T-helper 1 cell treated with Interleukin-12 subunit alpha and Interleukin-12 subunit beta and Interleukin-4 antibody, amounts not matched to agents 30 ng/mL and 1 ng/mL, for 36 hours (primary cell): ENCODE data around the gene RNF213. TPM values are rescaled to one million over a fixed set of nuclear protein-coding genes. Genes with fewer than 3 reads are reported as not detected.
"Not testable (repeated sequence)": the region's sequence is repeated elsewhere in the genome, so short reads cannot be mapped to it uniquely, and the experiment has no call there.

Source experiments
- intact Hi-C: fragments of 100-400 bp; cut with micrococcal nuclease; formaldehyde crosslinking; loops from one replicate; pipeline ENCODE4 v1.15.1; 2024
- total RNA-seq: library from RNA; stranded (reverse); gene quantifications from 2 replicates; pipeline ENCODE4 v1.2.3, GENCODE V29; 2022

Gene RNF213
- total RNA-seq, 1 donor from 2014 or later, result 1,329 TPM

DNA sequence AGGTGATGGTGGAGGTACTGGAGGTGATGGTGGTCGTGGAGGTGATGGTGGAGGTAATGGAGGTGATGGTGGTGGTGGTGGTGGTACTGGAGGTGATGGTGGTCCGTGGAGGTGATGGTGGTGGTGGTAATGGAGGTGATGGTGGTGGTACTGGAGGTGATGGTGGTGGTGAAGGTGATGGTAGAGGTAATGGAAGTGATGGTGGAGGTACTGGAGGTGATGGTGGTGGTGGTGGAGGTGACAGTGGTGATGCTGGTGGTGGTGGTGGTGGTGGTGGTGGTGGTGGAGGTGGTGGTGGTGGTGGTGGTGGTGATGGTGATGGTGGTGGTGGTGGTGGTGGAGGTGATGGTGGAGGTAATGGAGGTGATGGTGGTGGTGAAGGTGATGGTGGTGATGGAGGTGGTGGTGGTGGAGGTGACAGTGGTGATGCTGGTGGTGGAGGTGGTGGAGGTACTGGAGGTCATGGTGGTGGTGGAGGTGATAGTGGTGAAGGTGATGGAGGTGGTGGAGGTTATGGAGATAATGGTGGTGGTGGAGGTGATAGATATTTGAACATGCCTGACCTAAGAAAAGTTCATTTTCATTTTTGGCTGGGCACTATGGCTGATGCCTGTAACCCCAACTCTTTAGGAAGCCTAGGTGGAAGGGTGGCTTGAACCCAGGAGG is 55.0 kb downstream of the RNF213 start:
- intact Hi-C loops, result no loop called here

DNA sequence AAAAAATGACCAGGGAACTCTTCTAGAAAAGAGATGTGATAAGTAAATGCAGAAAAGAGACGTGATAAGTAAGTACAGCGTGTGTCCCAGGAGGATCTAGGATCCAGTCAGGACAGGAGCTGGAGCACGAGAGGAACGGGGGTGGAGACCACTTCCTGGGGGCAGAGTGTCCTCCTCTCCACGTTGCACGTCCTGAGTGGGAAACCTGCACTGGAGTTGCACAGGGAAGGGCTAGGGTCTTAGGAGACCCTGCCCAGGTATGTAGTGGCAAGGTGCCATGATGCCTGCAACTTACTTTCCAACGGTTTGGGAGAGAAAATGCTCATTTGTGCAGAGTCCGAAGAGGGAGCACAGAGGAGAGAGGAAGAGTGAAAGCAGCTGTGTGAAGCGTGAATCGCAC is 55.8 kb downstream of the RNF213 start:
- intact Hi-C loops, result no loop called here

DNA sequence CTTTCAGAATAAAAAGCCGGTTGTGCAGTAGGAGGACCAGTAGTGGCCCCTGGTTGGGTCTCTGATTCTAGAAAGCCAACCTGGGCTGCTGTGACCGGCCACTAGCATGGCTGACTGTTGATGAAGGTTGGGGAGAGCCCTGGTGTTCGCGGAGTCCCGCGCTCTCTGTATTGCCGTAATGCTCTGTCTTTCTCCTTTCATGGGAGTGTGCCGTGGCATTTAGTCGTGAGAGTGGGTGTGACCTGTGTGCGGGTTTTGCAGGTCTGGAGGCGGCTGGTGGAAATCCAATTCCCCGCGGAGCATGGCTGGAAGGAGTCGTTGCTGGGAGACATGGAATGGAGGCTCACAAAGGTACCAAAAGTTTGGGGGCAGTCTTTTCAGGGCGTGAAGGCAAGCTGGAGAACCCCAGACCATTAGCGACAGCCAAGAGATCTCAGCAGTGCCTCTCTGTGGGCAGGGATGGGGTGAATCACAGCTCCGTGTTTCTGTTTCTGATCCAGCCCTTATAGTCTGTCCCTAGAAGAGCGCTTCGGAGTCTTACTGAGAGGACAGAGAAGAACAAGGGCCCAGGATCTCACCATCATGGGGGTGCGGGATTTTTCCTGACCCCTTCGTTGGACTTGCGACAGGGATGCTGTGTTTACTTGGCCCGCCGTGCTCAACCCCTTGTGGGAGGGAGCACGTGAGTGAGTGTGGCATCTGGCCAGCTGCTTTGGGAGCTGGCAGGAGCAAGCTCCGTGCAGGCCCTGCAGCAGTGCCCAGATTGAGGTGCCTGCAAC is 56.5 kb downstream of the RNF213 start:
- intact Hi-C loops, result no loop called here

DNA sequence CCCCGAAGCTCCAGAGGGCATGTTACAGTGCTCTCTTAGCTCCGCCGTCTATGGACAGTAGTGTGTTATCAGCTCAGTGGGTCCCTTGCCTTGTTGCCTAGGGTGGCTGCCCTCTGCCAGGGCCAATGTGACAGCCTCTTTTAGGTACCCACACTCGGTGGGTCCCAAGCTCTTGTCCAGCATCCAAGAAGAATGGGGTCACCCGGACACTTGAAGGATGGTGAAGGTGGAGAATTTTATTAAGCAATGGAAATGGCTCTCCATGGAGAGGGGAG is 57.0 kb downstream of the RNF213 start:
- intact Hi-C loops, result no loop called here

DNA sequence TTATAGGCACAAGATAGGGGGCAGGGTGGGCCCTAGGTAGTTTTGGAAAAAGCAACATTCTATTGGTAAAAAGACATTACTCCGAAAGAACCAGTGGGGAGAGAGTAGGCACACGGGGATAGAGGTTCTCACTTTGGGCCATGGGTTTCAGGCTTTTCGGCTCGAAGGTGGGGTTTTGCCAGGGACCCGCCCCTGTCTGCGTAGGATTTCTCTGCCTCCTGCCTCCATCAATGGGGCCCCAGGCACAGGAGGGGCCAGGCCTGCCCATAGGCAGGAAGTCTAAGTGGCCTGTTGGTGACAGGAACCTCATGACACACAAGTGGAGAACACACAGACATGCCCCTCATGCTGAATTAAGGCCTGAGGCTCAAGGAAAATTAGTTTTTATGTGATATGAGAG is 57.5 kb downstream of the RNF213 start:
- intact Hi-C loops, result no loop called here

DNA sequence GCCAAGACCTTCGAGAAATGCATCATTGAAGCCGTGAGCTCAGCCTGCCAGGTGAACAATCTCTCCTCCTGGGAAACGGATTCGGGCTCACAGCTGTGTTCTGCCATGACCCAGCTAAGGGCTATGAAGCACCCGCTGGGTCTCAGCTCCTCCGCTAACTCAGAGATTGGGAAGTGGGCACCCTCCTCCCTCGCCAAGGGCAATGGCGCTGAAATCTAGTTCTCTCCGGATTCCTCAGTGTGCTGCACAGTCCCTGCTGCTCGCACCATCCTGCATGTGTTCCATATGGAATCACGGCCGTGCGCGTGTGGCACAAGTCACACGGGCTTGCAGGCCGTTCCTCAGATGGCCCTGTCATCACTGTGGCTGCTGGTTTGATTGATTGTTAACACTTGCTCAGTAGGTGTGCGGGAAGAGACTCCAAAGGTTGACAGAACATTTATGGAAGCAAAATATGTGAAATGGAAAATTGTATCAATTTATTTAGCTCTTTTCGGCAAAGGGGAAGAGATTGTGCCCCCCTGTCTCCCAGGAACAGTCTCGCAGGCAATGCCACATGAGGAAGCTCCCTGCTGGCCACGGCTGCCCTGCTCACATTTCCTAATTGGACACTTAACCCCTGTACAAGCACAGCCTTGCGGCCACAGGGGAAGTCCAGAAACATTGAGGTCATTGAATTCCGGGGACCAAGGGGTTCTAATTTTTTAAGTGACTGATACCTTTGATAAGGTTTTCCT is 58.8 kb downstream of the RNF213 start:
- intact Hi-C loops, result no loop called here

DNA sequence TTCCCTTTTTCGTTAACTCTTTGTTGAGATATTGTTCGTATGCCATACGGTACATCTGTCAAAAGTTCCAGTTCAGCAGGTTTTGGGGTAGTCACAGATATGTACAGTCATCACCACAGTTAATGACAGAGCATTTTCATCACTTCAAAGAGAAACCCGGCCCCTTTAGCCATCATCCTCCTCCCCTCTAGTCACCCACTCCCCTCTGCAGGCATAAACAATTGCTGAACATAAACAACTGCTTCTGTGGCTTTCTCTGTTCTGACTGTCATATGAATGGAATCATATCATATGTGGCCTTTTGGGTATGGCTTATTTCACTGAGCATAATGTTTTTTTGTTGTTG is 59.3 kb downstream of the RNF213 start:
- intact Hi-C loops, result no loop called here

DNA sequence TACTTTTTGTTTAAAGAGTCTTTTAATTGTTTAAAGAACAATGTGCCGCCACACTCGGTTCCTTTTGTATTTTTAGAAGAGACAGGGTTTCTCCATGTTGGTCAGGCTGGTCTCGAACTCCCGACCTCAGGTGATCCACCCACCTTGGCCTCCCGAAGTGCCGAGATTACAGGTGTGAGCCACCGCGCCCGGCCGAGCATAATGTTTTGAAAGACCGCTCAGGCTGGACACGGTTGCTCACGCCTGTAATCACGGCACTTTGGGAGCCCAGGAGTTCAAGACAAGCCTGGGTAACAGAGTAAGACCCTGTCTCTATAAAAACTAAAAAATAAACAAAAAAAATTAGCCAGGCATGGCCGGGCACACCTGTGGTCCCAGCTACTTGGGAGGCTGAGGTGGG is 59.8 kb downstream of the RNF213 start:
- intact Hi-C loops, result no loop called here

DNA sequence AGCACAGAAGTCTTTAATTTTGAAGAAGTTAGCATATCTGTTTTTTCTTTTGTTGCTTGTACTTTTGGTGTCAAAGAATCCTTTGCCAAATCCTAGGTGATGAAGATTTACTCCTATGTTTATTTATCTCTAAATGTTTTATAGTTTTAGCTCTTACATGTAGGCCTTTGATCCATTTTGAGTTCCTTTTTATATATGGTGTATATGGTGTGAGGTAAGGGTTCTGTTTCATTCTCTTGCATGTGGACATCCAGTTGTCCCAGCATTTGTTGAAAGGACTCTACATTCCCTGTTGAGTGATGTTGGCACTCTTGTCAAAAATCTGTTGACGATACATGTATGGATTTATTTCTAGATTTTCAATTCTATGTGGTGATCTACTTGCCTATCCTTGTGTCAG is 62.2 kb downstream of the RNF213 start:
- intact Hi-C loops, result no loop called here

DNA sequence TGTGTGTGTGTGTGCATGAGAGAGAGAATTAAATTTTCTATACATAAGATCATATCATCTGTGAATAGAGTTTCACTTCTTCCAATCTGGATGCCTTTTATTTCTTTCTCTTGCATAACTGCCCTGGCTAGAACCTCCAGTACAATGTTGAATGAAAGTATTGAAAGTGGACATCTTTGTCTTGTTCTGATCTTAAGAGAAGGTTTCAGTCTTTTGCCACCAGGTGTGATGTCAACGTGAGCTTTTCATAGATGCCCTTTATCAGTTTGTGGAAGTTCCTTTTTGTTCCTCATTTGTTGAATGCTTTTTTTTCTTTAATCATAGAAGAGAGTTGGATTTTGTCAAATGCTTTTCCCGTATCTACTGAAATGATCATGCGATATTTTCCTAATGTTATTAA is 63.3 kb downstream of the RNF213 start:
- intact Hi-C loops, result no loop called here

DNA sequence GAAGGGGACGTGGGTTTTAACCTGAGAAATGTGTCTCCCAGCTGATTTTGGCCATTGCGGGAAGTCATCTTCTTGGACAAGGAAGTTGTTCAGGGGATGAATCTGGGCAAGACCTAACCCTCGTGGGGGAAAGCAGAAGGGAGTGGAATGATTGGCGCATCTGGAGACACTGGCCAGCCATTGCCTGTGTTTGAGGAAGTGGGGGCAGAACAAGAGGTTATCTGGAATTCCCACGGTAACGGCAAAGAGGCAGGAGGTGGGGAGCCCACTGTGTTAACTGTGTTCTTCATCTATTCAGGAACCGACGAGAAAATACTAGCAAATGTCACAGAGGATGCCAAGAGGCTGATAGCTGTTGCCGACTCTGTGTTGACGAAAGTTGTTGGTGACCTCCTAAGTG is 66.9 kb downstream of the RNF213 start:
- intact Hi-C loops, result no loop called here

DNA sequence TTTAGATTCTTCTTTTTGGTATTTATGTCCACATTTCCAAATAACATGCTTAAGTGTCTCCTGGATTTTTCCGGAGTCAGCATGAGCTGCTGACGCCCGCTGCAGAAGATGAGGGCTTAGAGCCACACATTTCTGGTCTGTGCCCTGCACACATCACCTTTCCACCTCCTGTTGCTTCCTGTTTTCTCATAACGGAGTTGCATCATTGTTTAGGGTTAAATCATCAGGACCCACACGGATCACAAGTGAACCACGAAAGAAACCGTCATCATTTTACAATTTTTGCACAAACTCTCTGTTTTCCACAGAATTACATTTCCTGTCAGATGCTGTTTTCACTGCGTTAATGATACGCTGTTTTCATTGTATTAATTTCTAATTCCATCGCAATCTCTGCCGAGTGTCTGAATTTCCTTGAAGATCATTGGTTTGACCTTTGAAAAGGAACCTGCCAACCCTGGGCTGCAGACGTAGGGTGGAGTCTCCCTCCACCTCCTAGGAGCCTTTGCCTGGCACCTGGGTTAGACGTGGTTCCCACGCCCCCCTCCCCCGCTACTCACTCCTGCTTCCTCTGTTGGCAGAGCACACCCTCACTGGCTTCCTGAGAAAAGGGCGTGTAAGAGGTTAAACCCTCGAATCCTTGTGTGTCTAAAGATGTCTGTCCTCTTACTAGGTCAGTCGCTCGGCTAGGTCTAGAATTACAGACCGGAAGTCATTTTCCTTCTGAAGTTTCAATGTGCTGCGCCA is 68.2 kb downstream of the RNF213 start:
- intact Hi-C loops, result no loop called here

DNA sequence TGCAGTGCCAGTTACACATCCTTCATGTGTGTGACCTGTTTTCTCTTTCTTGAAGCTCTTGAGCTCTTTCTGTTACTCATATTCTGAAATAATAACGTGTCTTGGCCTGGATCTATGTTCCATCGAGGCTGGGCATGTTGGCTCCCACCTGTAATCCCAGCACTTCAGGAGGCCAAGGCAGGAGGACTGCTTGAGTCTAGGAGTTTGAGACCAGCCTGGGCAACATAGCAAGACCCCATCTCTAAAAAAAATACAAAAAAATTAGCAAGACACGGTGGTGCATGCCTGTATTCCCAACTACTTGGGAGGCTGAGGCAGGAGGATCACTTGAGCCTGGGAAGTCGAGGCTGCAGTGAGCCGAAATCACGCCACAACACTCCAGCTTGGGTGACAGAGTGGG is 68.8 kb downstream of the RNF213 start:
- intact Hi-C loops, result not testable (repeated sequence)

DNA sequence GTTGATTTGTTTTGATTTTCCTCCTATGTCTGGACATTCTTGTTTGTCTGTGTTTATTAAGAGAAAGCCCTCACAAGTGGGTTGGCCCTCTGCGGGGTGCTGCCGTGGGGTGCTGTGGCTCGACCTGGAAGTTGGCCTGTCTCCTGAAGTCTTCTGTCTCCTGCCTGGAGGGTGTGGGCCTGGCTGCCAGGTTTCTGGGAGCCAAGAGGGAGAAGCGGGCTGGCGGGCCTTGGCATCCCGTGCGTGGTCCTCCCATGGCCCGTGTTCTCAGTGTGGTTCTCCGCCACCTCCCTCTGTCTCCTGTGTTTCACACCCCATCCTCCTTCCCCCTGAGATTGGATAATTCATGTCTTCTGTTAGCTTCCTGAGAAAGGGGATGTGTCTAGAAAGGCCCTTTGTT is 69.6 kb downstream of the RNF213 start:
- intact Hi-C loops, result no loop called here

DNA sequence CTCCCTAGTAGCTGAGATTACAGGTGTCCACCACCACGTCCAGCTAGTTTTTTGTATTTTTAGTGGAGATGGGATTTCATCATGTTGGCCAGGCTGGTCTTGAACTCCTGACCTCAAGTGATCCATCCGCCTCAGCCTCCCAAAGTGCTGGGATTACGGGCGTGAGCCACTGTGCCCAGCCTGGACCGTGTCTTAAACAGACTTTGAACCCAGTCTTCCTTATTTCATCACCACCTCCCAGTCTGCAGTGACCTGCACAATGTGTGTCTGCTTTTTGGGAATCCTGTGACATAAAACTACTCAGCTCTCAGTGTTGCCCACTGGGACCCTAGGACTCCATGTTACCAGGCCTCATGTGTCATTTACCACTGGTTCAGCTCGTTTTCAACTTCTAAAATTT is 70.3 kb downstream of the RNF213 start:
- intact Hi-C loops, result not testable (repeated sequence)

DNA sequence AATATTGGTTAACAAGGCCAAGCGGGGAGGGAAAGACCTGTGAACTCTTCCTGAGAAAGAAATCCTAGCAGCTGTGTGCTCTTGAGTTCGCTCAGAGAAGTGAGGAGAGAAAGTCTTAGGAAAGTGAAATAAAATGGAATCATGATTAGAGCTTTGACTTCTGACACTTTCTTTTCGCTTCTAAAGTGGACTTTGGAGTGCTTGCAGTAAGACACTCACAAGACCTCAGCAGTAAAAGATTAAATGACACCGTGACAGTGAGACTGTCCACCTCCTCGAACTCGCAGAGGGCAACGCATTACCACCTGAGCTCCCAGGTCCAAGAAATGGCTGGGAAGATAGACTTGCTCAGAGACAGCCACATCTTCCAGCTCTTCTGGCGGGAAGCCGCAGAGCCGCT is 71.2 kb downstream of the RNF213 start:
- intact Hi-C loops, result no loop called here

DNA sequence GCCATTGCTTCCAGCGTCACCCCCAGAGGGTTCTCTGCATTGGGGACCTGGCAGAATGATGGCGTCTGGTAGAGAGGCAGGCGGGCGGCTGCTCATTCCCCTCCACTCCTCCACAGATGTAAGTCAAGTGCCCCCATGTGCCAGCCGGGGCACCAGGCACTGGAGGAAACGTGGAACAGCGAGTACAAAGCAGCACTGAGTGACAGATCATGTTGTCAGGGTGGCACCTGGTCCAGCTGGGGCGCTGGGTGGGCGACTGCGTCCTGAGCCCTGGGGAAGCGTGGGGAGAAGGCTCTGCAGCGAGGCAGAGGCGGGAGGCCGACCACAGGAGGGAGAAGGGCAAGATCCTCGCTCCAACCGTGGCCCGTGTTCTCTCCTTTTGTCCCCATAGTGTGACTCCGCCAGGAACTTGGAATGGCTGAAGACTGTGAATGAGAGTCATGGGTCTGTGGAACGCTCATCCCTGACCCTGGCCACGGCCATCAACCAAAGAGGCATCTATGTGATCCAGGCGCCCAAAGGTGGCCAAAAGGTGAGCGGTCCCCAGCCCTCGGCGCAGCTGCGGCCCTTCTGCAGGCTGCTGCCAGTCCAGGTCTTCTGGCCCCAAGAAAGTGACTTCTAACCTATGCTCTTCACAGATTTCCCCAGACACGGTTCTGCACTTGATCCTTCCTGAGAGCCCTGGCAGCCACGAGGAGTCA is 76.7 kb downstream of the RNF213 start:
- intact Hi-C loops, result no loop called here

DNA sequence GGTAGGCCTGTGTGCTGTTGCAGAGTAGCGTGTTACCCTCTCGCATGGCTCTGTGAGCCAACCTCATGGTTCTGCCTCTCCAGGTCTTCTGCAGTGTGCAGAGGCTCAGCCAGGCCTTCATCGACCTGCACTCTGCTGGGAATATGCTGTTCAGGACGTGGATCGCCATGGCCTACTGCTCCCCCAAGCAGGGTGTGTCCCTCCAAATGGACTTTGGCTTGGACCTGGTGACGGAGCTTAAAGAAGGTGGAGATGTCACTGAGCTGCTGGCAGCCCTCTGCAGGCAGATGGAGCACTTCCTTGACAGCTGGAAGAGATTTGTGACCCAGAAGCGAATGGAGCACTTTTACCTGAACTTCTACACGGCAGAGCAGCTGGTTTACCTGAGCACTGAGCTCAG is 78.5 kb downstream of the RNF213 start:
- intact Hi-C loops, result no loop called here

DNA sequence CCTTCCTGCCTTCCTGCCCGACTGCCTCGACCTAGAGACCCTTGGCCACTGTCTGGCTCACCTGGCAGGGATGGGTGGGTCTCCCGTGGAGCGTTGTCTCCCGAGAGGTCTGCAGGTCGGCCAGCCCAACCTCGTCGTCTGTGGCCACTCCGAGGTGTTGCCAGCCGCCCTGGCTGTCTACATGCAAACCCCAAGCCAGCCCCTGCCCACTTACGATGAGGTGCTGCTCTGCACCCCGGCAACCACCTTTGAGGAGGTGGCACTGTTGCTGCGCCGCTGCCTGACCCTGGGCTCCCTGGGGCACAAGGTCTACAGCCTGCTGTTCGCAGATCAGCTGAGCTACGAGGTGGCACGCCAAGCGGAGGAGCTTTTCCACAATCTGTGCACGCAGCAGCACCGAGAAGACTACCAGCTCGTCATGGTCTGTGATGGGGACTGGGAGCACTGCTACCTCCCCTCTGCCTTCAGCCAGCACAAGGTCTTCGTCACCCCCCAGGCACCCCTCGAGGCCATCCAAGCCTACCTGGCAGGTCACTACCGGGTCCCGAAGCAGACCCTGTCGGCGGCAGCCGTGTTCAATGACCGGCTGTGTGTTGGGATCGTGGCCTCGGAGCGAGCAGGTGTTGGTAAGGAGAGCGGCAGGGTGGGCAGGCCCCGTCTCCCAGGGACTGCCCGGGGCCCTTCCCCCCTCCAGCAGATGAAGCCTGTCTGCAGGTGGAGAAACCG is 79.2 kb downstream of the RNF213 start:
- intact Hi-C loops, result loop anchor here (5.0 kb wide), 1 partner anchor 37 kb away; no protein-coding TSS in a partner anchor

DNA sequence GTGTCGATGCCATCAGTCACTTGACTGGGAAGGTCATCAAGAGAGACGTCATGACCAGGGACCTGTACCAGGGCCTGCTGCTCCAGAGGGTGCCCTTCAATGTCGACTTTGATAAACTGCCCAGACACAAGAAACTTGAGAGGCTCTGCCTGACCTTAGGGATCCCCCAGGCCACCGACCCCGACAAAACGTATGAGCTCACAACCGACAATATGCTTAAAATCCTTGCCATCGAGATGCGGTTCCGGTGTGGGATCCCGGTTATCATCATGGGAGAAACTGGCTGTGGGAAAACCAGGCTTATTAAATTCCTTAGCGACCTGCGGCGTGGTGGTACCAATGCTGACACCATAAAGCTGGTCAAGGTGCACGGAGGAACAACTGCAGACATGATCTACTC is 84.7 kb downstream of the RNF213 start:
- intact Hi-C loops, result no loop called here
